ENCODE data around the gene MESD.

The MESD gene

GRCh38 chr15:80913541-80913940 is 76.1 kb downstream of the MESD start:
- no peak for TF ChIP-seq CTCF (IDR thresholded peaks at IDR 0.05; ENCODE audit: control insufficient read depth, extremely low read depth, insufficient read depth)
- no peak overlapping the region for H3K4me3 ChIP-seq (ENCODE audit: low read depth, low read length)
- peak; percentile 81 for DNase-seq (ENCODE audit: low read depth)

GRCh38 chr15:80912673-80913072 is 76.9 kb downstream of the MESD start:
- no peak for DNase-seq (ENCODE audit: low read depth)
- no peak for TF ChIP-seq CTCF (IDR thresholded peaks at IDR 0.05; ENCODE audit: control insufficient read depth, extremely low read depth, insufficient read depth)
- H3K4me3 ChIP-seq (ENCODE audit: low read depth, low read length), result no peak overlapping the region

GRCh38 chr15:80911821-80912220 is 77.8 kb downstream of the MESD start:
- TF ChIP-seq CTCF (IDR thresholded peaks at IDR 0.05; ENCODE audit: control insufficient read depth, extremely low read depth, insufficient read depth), result no peak
- no peak for DNase-seq (ENCODE audit: low read depth)
- no peak overlapping the region for H3K4me3 ChIP-seq (ENCODE audit: low read depth, low read length)

GRCh38 chr15:80906159-80906766 is 83.4 kb downstream of the MESD start:
- no peak overlapping the region for H3K4me3 ChIP-seq (ENCODE audit: low read depth, low read length)
- no peak for TF ChIP-seq CTCF (IDR thresholded peaks at IDR 0.05; ENCODE audit: control insufficient read depth, extremely low read depth, insufficient read depth)
- peak; percentile 58 for DNase-seq (ENCODE audit: low read depth)

- no peak for TF ChIP-seq CTCF (IDR thresholded peaks at IDR 0.05; ENCODE audit: control insufficient read depth, extremely low read depth, insufficient read depth)
- no peak for DNase-seq (ENCODE audit: low read depth)
- H3K4me3 ChIP-seq (ENCODE audit: low read depth, low read length), result no peak overlapping the region
These were observed 84.6 kb downstream of the MESD start for GRCh38 chr15:80904998-80905397.

- no peak for TF ChIP-seq CTCF (IDR thresholded peaks at IDR 0.05; ENCODE audit: control insufficient read depth, extremely low read depth, insufficient read depth)
- H3K4me3 ChIP-seq (ENCODE audit: low read depth, low read length), result no peak overlapping the region
- no peak for DNase-seq (ENCODE audit: low read depth)
These were observed 87.3 kb downstream of the MESD start for GRCh38 chr15:80902298-80902801.

GRCh38 chr15:80898040-80898439 is 91.6 kb downstream of the MESD start:
- TF ChIP-seq CTCF (IDR thresholded peaks at IDR 0.05; ENCODE audit: control insufficient read depth, extremely low read depth, insufficient read depth), result no peak
- DNase-seq (ENCODE audit: low read depth), result no peak
- H3K4me3 ChIP-seq (ENCODE audit: low read depth, low read length), result no peak overlapping the region
